ENCODE data around the gene RUVBL2.

Gene RUVBL2

DNA sequence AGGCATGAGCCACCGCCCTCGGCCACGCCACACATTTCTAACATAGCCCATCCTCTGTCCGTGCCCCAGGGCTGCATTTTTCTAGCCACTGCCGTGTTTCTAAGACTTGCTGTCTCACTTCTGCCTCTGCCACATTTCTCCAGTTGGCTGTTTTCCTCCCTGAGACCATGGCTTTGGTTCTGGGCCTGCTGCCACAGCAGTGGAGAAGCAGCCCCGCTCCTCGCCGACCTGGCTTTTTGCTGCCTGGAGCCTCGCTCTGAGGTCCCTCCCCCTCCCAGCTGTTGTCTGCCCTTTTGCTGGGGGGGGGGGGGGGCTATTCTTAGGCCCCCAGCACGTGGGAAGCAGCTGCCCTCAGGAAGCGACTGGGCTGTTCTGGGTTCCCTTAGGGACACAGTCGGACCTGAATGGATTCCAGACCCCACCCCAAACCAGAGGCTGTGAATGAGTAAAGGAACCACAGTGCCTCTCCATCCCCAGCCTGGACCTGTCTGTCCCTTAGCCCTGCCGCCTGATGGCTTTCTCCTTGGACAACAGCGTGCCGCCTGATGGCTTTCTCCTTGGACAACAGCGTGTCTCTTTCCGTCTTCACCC is 3.9 kb upstream of the RUVBL2 start:
- FAIRE-seq = no peak

GRCh38 chr19:48990400-48990799 is 3.3 kb upstream of the RUVBL2 start:
- FAIRE-seq = no peak

DNA sequence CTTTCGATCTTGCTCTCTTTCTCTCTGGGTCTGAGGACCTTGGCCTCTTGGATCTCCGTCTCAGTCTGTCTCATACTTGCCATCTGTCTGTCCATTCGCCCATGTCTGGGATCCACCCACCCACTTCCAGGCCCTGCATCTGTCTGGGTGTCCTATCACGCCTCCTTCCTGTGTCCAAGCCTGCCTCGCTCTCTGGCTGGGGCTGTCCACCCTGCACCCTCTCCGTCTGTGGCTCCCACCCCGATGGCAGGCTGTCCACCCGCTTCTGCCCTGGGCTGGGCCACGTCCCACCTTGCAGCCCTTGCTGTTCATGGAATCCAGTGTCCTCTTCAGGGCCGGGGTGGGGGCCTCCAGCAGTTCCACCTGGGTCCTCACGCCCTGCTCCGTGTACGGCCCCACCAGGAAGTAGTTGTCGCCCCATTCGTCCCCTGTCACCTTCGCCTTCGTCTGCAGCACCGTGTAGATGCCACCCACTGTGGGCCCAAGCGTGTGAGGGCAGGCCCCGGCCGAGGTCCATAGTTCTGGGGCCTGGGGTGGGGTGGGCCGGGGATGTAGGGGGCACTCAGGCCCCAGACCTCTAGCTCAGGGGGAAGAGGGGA is 2.6 kb upstream of the RUVBL2 start:
- no peak for FAIRE-seq

GRCh38 chr19:48991873-48992580 is 1.7 kb upstream of the RUVBL2 start:
- no peak for FAIRE-seq

DNA sequence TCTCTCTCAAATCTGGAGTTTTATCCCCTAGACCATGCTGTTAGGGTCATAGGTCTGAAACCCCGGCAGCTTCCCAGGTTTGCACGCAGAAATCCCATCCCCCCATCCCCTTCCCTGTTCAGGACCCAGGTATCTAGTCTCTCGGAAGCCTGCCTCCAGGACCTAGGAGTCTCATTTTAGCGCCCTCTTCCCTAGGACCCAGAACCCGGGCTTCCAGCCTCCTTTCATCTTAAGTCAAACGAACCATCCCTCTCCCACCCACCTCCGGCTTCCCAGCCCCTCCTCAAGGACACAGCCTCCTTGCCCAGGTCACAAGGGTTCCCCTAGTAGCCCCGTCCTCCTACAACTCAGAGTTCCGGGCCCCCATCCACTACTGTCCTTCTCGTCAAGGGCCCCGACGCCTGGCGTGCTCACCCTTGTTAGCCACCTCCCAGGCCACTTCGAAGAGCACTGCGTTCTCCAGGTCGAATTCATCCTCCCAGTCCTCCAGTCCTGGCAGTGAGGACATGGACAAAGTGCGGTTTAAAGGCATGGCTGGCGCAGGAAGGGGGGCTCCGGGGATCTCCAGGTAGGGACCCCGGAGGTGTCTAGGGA is 1.0 kb upstream of the RUVBL2 start:
- no peak for FAIRE-seq

DNA sequence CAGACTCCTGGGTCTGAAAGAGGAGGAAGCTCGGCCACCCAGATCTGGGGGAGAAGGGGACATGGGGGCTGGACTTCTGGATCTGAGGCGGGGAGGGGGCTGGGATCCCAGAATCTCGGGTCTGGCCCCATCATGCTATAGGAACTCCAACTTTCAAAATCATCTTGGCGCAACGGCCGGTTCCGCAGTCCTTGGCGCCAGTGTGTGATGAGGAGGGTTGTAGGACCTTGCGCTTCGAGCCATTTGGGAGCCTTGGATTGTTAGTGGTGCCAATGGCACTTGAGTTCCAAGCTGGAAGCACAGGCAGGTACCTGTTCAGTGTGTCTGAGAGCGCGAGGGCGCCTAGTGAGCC is 324 bp downstream of the RUVBL2 start:
- no peak for FAIRE-seq

DNA sequence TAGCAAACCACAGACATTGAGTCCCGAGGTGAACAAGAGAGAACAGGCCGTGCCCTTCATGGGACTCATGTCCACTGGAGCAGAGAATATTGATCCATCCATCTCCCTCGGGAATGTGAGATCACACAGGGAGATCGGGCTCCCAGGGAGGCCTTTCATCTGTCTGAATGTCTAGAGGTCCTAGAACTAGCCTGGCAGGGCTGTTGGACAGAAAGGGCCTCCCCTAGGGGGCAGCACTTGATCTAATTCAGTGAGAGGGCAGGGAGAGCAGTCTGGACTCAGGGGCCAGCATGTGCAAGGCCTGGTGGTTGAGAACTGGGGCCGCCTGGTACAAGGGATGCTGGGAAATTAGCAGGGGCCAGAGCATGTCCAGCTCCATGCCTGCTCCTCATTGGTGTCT is 4.3 kb downstream of the RUVBL2 start:
- no peak for FAIRE-seq

GRCh38 chr19:48999481-49000325 is 6.0 kb downstream of the RUVBL2 start:
- no peak for FAIRE-seq

DNA sequence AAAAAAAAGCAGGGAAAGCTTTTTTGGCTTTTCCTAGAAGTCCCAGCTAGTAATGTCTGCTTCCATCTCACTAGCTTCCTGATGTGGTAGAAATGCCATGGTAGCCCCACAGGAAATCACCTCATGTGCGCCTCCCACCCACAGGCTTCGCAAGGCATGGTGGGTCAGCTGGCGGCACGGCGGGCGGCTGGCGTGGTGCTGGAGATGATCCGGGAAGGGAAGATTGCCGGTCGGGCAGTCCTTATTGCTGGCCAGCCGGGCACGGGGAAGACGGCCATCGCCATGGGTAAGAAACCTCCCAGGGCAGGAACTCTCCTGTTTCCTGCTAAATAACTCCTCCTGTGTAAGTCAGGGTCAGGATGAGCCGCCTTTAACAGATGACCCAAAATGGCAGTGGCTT is 10.4 kb downstream of the RUVBL2 start:
- no peak for FAIRE-seq

GRCh38 chr19:49004964-49005614 is 11.4 kb downstream of the RUVBL2 start:
- FAIRE-seq = no peak

- no peak for FAIRE-seq
Measured at GRCh38 chr19:49006905-49007304, 13.2 kb downstream of the RUVBL2 start.

DNA sequence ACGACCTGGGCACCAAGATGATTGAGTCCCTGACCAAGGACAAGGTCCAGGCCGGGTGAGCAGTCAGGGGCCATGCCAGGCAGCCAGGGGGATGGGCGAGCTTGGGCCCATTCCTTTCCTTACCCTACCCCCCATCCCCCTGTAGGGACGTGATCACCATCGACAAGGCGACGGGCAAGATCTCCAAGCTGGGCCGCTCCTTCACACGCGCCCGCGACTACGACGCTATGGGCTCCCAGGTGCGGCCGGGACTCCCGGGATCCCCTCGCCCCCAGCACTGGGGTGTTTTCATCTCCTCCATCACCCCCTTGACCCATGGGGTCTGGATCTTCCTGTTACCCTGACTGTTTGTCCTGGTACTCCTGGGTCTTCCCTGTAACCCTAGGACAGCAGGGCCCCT is 16.1 kb downstream of the RUVBL2 start:
- no peak for FAIRE-seq

- FAIRE-seq = no peak
Measured at GRCh38 chr19:49010453-49010852, 16.8 kb downstream of the RUVBL2 start.

DNA sequence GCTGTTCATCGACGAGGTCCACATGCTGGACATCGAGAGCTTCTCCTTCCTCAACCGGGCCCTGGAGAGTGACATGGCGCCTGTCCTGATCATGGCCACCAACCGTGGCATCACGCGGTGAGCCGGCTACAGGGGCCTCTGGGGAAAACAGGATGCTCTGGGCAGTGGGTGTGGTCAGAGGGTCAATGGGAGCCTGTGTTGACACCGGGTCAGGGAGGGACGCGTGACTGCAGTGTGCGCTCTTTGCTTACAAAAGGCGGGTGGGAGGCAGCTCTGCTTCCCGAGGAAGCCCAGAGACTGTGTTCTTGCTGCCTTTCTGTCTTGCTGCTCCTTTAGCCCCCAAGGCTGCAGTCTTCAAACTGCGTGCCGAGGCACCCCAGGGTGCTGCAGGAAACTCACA is 17.5 kb downstream of the RUVBL2 start:
- FAIRE-seq = no peak

GRCh38 chr19:49014123-49014869 is 20.6 kb downstream of the RUVBL2 start:
- FAIRE-seq = no peak

DNA sequence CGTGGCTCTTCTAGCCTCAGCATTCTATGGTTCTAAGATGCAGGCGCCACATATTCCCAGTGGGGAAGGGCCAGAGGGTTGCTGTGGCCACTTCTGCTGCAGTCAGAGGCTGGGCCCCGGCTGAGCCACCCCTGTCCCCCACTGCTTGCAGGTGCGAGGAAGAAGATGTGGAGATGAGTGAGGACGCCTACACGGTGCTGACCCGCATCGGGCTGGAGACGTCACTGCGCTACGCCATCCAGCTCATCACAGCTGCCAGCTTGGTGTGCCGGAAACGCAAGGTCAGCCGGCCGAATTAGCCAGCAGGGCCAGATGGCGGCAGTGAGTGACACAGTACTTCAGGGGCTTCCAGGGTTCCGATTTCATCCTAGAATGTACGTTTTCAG is 21.2 kb downstream of the RUVBL2 start:
- FAIRE-seq = no peak

- no peak for FAIRE-seq
Measured at GRCh38 chr19:49016067-49016839, 22.6 kb downstream of the RUVBL2 start.

DNA sequence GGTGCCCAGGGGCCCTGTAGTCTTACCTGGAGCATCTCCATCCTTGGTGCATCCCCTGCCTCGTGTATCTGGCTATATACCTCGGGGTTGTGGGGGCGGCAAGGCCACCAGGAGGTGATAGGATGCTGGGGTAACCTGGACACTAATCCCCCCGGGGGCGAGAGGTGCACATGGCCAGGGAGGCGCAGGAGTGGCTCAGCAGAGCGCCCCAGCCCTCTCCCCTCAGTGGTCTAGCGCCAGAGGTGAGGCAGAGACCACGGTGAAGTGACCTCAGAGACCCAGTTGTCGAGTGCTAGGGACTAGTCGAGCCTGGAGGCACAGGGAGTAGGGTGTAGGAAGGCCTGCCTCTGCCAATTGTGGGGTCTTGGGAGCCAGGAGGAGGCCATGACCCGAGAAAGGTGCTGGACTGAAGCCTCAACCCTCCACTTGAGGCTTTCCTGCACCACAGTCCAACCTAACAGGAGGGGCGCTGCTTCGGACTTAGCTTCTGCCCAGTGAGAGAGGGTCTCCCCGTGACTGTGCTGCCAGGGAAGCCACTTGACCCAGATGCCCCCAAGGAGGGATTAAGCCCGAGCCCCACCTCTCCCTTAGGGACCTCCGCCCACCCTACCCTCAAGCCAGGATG is 23.5 kb downstream of the RUVBL2 start, which contains the start of gene LHB:
Gene LHB (minus strand): TSS at position 51 of the 625 bp plus-strand sequence. CDS start 10 bp downstream, at position 41.
- no peak for FAIRE-seq

DNA sequence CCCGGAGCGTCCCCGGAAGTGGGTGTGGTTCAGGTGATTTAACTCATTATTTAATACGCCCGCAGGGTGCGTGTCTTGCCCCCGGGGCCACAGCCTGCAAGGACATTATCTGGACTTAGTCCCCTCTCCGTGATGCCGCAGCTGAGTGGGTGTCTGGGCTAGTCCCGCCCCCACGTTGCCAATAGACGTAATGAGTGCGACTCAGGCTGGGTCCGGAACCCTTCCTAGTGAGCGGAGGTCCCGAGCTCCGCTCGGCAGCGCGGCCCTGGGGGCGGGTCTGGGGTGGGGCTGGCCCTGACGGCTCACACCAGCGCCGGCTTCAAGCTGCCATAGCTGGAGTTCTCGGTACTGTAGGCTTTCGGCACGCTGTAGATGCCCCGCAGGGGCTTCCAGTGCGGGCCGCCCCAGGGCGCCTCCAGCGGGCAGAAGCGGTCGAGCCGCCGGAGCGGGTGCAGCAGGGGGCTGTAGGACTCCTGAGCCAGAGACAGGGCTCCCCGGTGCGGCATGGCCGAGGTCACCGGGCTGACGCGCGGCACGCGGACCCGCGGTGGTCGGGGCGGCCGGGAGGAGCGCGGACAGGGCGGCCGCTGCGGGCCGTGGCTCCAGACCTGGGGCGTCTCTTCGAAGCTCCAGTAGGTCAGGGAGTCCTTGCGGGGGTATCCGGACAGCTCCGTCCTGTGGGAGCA is 24.1 kb downstream of the RUVBL2 start:
- FAIRE-seq = no peak

Data from colon (tissue), 2 donors.